ENCODE measurements around the gene NLRP5.
"Not testable (repeated sequence)": the region's sequence is repeated elsewhere in the genome, so short reads cannot be mapped to it uniquely, and the experiment has no call there.

The NLRP5 gene

GRCh38 chr19:56099638-56100539 is 113.3 kb downstream of the NLRP5 start:
- DNase-seq: no peak

DNA sequence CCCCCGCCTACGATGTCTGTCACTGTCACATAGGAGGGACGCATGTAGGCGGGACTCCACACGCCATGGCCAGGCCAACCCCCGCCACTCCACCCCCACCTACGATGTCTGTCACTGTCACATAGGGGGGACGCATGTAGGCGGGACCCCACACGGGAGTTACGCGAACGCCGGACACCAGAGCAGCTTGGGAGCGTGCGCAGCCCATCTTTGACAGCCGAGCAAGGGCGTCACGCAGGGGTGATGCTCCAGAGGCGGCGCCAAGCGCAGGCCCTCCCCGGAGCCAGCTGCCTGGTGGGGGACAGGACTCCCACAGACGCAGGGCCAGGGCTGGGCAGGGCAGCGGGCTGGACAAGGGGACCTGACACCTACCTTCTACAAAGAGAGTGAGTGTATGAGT is 114.5 kb downstream of the NLRP5 start:
- no peak for DNase-seq

GRCh38 chr19:56101746-56102535 is 115.4 kb downstream of the NLRP5 start:
- DNase-seq: no peak

GRCh38 chr19:56103027-56103614 is 116.5 kb downstream of the NLRP5 start:
- no peak for DNase-seq

DNA sequence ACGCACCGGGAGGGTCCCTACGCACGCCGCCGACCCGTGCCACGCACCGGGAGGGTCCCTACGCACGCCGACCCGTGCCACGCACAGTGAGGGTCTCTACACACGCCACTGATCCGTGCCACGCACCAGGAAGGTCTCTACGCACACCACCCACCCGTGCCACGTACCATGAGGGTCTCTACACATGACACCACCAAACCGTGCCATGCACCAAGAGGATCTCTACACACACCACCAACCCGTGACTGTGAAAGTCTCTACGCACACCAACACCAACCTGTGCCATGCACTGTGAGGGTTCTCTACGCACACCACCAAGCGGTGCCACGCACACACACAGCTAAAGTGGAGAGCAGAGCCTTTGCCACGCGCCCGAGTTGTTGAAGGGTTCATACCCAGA is 117.8 kb downstream of the NLRP5 start:
- no peak for DNase-seq

DNA sequence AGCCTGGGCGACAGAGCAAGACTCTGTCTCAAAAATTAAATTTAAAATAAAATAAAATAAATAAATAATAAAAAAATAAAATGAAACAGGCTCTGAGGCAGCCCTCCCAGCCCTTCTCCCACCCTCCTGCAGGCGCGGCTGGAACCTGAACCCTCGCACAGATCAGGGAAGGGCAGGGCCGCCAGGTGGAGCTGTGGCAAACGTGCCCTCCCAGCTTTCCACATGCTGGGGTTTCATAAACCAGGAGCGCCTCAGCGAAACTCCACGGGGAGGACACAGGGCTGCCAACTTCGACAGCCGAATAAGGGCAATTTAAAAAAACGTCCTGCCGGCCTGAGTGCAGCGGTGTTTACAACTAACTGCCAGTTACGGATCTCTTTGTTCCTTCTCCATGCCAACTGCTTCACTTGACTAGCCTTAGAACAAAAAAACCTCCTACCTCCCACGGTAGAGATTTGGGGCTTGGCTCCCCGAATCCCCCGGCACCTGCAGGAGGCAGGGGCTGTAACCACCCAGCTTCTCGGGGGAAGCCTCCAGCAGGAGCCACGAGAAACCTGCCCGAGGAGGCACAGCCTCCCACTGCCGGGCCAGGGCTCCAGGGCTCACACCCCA is 118.6 kb downstream of the NLRP5 start:
- DNase-seq: peak; percentile 66

GRCh38 chr19:56105831-56106396 is 119.3 kb downstream of the NLRP5 start:
- not testable (repeated sequence) for DNase-seq

DNA sequence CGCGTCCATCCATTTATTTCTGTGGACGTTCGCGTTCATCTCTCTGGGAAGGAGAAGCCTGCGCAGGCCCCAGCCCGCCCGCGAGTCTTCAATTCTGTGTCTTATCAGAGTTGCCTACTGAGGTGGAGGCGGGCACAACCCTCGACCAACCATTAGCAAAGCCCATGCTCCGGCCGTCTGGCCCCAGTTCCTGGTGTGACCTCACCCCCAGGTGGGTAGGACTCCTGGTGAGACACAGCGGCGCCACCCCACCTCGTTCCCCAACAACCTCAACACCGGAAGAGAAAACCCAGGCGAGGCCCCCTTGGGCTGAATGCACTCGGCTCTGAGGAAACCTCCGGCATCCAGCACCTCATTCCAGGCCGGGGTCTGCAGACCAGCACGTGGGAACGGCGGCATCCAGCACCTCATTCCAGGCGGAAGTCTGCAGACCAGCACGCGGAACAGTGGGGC is 119.8 kb downstream of the NLRP5 start:
- DNase-seq: no peak

DNA sequence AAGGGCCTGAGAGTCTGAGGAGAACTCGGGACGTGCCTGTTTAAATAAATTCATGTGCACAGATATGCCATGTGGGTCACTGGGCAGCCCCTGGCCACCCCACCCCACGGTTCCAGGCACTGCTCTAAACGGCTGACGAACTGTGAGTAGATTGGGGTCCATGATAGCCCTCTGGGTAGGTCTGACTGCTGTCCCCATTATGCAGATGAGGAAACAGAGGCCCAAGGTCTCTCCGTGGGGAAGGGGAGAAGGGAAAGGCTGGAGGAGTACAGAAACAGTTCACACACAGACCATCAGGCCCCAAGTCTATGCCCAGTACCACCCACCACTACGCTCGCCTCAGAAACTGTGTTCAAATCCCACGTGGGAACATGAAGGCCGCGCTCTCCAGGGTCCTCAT is 120.4 kb downstream of the NLRP5 start:
- no peak for DNase-seq

DNA sequence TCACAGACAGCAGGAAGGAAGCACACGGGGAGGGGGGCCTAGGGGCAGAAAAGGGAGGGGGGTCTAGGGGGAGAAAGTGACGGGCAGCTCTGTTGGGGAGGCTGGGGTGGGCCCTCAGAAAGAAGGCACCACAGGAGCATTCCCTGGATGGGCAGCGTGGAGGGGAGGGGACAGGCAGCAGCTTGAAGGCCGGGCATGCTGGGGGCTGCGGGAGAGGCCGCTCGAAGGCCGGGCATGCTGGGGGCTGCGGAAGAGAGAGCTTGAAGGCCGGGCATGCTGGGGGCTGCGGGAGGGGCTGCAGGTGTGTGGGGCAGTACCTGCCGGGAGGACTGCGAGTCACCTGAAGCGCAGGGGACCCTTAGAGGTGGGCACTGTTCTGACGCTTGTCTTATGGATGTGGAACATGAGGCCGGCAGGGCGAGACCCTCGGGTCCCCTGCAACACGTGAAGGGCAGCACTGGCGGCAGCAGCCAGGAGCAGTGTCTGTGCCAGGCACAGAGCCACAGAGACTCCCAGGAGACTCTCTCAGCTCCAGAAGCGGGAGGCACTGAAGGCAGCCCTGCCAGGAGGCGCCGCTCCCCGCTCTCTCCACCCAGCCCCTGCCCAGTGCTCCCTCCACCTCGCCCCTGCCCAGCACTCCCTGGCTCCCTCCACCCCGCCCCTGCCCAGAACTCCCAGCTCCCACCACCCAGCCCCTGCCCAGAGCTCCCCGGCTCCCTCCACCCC is 121.2 kb downstream of the NLRP5 start:
- DNase-seq: no peak

DNA sequence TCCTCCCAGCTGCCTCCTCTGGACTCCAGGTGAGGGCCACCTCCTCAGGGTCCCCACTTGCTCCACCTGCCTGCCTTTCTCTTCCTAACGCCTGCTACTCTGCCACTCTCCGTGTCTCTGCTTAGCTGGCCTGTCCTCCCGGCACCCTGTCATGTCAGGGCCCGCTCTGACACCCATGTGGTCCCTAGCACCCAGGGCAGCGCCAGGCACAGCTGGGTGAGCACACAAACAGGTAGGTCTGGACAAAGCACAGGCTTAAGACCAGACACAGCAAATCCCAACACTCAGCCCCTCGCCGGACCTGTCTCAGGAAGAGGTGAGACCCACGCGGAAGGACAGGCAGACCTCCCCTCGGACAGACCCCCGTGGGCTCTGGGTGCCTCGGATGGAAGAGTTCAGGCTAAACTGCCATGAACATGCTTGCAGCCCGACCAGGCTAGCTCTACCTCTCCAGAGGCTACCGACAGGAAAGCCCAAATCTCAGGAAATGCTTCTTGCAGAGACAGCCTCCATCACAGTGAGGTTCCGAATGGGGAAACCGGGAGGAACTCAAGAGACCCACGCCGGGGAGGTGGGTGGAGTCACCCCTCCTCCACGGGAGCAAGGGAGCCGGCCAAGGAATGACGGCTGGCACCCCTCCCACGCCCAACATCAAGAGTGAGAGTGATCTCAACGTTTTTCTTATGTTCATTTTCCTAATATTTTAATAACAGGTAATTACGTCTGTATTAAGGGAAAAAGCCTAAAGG is 122.0 kb downstream of the NLRP5 start:
- DNase-seq: no peak

GRCh38 chr19:56109226-56109625 is 122.7 kb downstream of the NLRP5 start:
- no peak for DNase-seq

DNA sequence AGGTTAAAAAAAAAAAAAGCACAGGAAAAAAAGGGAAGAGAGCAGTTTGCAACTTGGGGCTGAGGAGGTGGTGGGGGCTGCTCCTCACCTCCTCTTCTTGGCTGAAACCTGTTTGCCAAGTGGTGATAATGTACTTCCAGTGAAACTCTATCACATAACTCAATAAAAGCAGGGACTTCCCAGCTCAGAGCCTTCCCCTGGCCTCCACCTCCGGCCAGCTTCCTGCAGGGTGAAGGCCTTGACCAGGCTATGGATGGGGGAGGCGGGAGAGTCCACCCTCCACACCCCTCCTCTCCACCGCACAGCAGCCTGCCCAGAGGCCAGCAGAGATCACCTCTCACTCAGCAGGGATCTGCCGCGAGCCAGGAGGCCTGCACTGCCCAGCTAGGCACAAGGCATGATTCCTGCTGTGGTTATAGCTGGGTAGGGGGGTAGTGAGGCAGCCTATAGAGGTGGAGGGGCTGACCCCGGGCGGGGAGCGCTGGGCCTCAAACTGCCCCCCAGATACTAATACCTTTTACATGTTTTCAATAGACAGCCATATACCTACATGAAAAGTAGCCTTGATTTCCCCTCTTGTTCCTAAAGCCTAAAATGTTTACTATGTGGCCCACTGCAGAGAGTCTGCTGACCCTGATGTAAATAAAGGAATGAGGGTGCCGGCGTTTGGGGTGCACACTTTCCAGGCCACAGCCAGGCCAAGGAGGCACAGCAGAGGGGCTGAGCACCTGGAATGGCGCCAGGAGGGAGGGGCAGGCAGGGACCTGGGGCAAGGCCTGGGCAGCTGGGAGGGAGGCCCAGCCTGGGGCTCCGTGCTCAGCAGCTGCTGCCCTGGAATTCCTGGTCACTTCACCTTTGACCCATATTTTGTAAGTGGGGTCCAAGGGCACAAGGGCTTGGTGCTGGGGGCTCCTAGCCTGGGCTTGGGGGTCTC is 124.2 kb downstream of the NLRP5 start:
- DNase-seq: no peak
